HEK293 (cell line): Measurements from ENCODE around the gene YDJC.

Experiments used
- CTCF ChIA-PET: fragments of 350-600 bp; formaldehyde crosslinking; extraction: SDS; loops from one replicate; lab custom pipeline; 2021; ENCODE audit warnings: antibody characterized with exemption; lab: Yijun Ruan, JAX
- POLR2A ChIA-PET: fragments of 300-600 bp; formaldehyde crosslinking; extraction: SDS; loops from one replicate; lab custom pipeline; 2020; ENCODE audit warnings: antibody characterized with exemption, inconsistent platforms; lab: Yijun Ruan, JAX
- H3K27ac ChIP-seq: fragments of 200-500 bp; sonication (Bioruptor generic); 2 replicates; pipeline ENCODE4 v1.5.1; 2014; ENCODE audit warnings: low read depth, low read length, control low read depth, inconsistent platforms; ENCODE audit errors: extremely low read depth
- H3K36me3 ChIP-seq, 2 experiments: fragments of 200-500 bp in 1 of 2; sonication (Bioruptor generic) in 1 of 2; 1 replicate in 1 of 2; 2 replicates in 1 of 2; pipeline ENCODE4 v1.5.1; 2014 to 2017; ENCODE audit warnings: inconsistent platforms in 2 of 2, low read length in 2 of 2; ENCODE audit not compliant: control insufficient read depth in 2 of 2, insufficient read depth in 1 of 2
- H3K4me1 ChIP-seq: fragments of 200-500 bp; sonication (Bioruptor generic); 2 replicates; pipeline ENCODE4 v1.5.1; 2014; ENCODE audit warnings: mild to moderate bottlenecking, low read length, inconsistent platforms; ENCODE audit not compliant: control insufficient read depth, insufficient read depth
- H3K4me3 ChIP-seq: 2 replicates; pipeline ENCODE4 v1.5.1; 2011; ENCODE audit warnings: low read depth, mild to moderate bottlenecking, control low read depth, low read length, moderate library complexity
- H3K9me3 ChIP-seq: fragments of 200-500 bp; sonication (Bioruptor generic); 2 replicates; pipeline ENCODE4 v1.5.1; 2014; ENCODE audit warnings: low read depth, low read length, inconsistent platforms; ENCODE audit not compliant: control insufficient read depth, insufficient read depth
- EGR2 ChIP-seq: fragments of 450-650 bp; formaldehyde crosslinking; IDR thresholded peaks from 2 replicates; pipeline ENCODE4 v1.5.1; 2016; ENCODE audit warnings: low read depth, missing biosample characterization, missing genetic modification characterization
- GLIS1 ChIP-seq: fragments of 450-650 bp; formaldehyde crosslinking; IDR thresholded peaks from 2 replicates; pipeline ENCODE4 v1.5.1; 2016; ENCODE audit warnings: missing biosample characterization, missing genetic modification characterization
- GLIS2 ChIP-seq: fragments of 450-650 bp; formaldehyde crosslinking; IDR thresholded peaks from 2 replicates; pipeline ENCODE4 v1.5.1; 2016; ENCODE audit warnings: missing biosample characterization, missing genetic modification characterization
- KLF16 ChIP-seq: fragments of 450-650 bp; formaldehyde crosslinking; IDR thresholded peaks from 2 replicates; pipeline ENCODE4 v1.5.1; 2017; ENCODE audit warnings: missing biosample characterization, missing genetic modification characterization
- PRDM1 ChIP-seq: fragments of 450-650 bp; formaldehyde crosslinking; IDR thresholded peaks from 2 replicates; pipeline ENCODE4; 2016; ENCODE audit warnings: missing biosample characterization, missing genetic modification characterization
- SP2 ChIP-seq: fragments of 450-650 bp; formaldehyde crosslinking; IDR thresholded peaks from 2 replicates; pipeline ENCODE4 v1.5.1; 2016; ENCODE audit warnings: missing biosample characterization, missing genetic modification characterization
- SP7 ChIP-seq: fragments of 450-650 bp; formaldehyde crosslinking; IDR thresholded peaks from 2 replicates; pipeline ENCODE4 v1.5.1; 2016; ENCODE audit warnings: missing biosample characterization, missing genetic modification characterization
- TRIM28 ChIP-seq: IDR thresholded peaks from 2 replicates; pipeline ENCODE4 v1.6.1; 2011; ENCODE audit warnings: low read length, control low read depth, borderline replicate concordance
- YY1 ChIP-seq: fragments of 450-650 bp; formaldehyde crosslinking; IDR thresholded peaks from 2 replicates; pipeline ENCODE4 v1.5.1; 2018; ENCODE audit warnings: missing biosample characterization, missing genetic modification characterization
- YY2 ChIP-seq: fragments of 450-650 bp; formaldehyde crosslinking; IDR thresholded peaks from 2 replicates; pipeline ENCODE4 v1.5.1; 2016; ENCODE audit warnings: missing biosample characterization, missing genetic modification characterization
- ZBTB21 ChIP-seq: fragments of 450-650 bp; formaldehyde crosslinking; IDR thresholded peaks from 2 replicates; pipeline ENCODE4 v1.5.1; 2017; ENCODE audit warnings: missing biosample characterization, missing genetic modification characterization
- ZFHX2 ChIP-seq: fragments of 450-650 bp; formaldehyde crosslinking; conservative IDR thresholded peaks from 2 replicates; pipeline ENCODE4 v1.5.1; 2016; ENCODE audit warnings: missing biosample characterization, missing genetic modification characterization
- ZNF112 ChIP-seq: fragments of 450-650 bp; formaldehyde crosslinking; IDR thresholded peaks from 2 replicates; pipeline ENCODE4 v1.5.0; 2017; ENCODE audit warnings: missing biosample characterization, missing genetic modification characterization
- ZNF132 ChIP-seq: fragments of 450-650 bp; formaldehyde crosslinking; IDR thresholded peaks from 2 replicates; pipeline ENCODE4 v1.5.1; 2017; ENCODE audit warnings: missing biosample characterization, missing genetic modification characterization, borderline replicate concordance
- ZNF140 ChIP-seq: fragments of 450-650 bp; formaldehyde crosslinking; IDR thresholded peaks from 2 replicates; pipeline ENCODE4 v1.5.1; 2016; ENCODE audit warnings: missing biosample characterization, missing genetic modification characterization
- ZNF211 ChIP-seq: fragments of 450-650 bp; formaldehyde crosslinking; IDR thresholded peaks from 2 replicates; pipeline ENCODE4 v1.5.1; 2016; ENCODE audit warnings: low read depth, missing biosample characterization, missing genetic modification characterization
- ZNF239 ChIP-seq: fragments of 450-650 bp; formaldehyde crosslinking; IDR thresholded peaks from 2 replicates; pipeline ENCODE4 v1.5.1; 2016; ENCODE audit warnings: missing biosample characterization, missing genetic modification characterization
- ZNF248 ChIP-seq: fragments of 450-650 bp; formaldehyde crosslinking; IDR thresholded peaks from 2 replicates; pipeline ENCODE4 v1.5.1; 2017; ENCODE audit warnings: missing biosample characterization, missing genetic modification characterization
- ZNF335 ChIP-seq: fragments of 450-650 bp; formaldehyde crosslinking; conservative IDR thresholded peaks from 2 replicates; pipeline ENCODE4 v1.5.1; 2016; ENCODE audit warnings: missing biosample characterization, missing genetic modification characterization
- ZNF391 ChIP-seq: fragments of 450-650 bp; formaldehyde crosslinking; IDR thresholded peaks from 2 replicates; pipeline ENCODE4 v1.5.1; 2016; ENCODE audit warnings: low read depth, missing biosample characterization, missing genetic modification characterization, borderline replicate concordance
- ZNF501 ChIP-seq: fragments of 450-650 bp; formaldehyde crosslinking; IDR thresholded peaks from 2 replicates; pipeline ENCODE4 v1.5.1; 2016; ENCODE audit warnings: missing biosample characterization, missing genetic modification characterization
- ZNF529 ChIP-seq: fragments of 450-650 bp; formaldehyde crosslinking; IDR thresholded peaks from 2 replicates; pipeline ENCODE4 v1.5.1; 2017; ENCODE audit warnings: missing genetic modification characterization, missing biosample characterization; ENCODE audit not compliant: insufficient replicate concordance
- ZNF560 ChIP-seq: fragments of 450-650 bp; formaldehyde crosslinking; IDR thresholded peaks from 2 replicates; pipeline ENCODE4 v1.5.1; 2017; ENCODE audit warnings: missing biosample characterization, missing genetic modification characterization, borderline replicate concordance
- ZNF571 ChIP-seq: fragments of 450-650 bp; formaldehyde crosslinking; IDR thresholded peaks from 2 replicates; pipeline ENCODE4 v1.5.0; 2017; ENCODE audit warnings: missing biosample characterization, missing genetic modification characterization
- ZNF600 ChIP-seq: fragments of 450-650 bp; formaldehyde crosslinking; IDR thresholded peaks from 2 replicates; pipeline ENCODE4 v1.5.1; 2016; ENCODE audit warnings: missing biosample characterization, missing genetic modification characterization
- ZNF677 ChIP-seq: fragments of 450-650 bp; IDR thresholded peaks from 2 replicates; pipeline ENCODE4 v1.5.0; 2018; ENCODE audit warnings: missing biosample characterization, mild to moderate bottlenecking, missing genetic modification characterization, moderate library complexity
- ZNF768 ChIP-seq: fragments of 450-650 bp; formaldehyde crosslinking; IDR thresholded peaks from 2 replicates; pipeline ENCODE4 v1.5.1; 2018; ENCODE audit warnings: missing biosample characterization, mild to moderate bottlenecking, missing genetic modification characterization
- ZNF837 ChIP-seq: fragments of 450-650 bp; formaldehyde crosslinking; IDR thresholded peaks from 2 replicates; pipeline ENCODE4 v1.5.1; 2016; ENCODE audit warnings: missing biosample characterization, missing genetic modification characterization
- ZNF843 ChIP-seq: fragments of 450-650 bp; formaldehyde crosslinking; IDR thresholded peaks from 2 replicates; pipeline ENCODE4 v1.5.1; 2016; ENCODE audit warnings: missing biosample characterization, missing genetic modification characterization
- TF ChIP-seq, protein P1 (sequence below): fragments of 450-650 bp; formaldehyde crosslinking; IDR thresholded peaks from 2 replicates; pipeline ENCODE4 v1.5.1; 2016; ENCODE audit warnings: missing biosample characterization, missing genetic modification characterization
- TF ChIP-seq, protein P2 (sequence below): fragments of 450-650 bp; formaldehyde crosslinking; IDR thresholded peaks from 2 replicates; pipeline ENCODE4 v1.5.1; 2016; ENCODE audit warnings: missing biosample characterization, missing genetic modification characterization
- TF ChIP-seq, protein P3 (sequence below): fragments of 450-650 bp; formaldehyde crosslinking; IDR thresholded peaks from 2 replicates; pipeline ENCODE4 v1.5.1; 2016; ENCODE audit warnings: missing biosample characterization, missing genetic modification characterization
- TF ChIP-seq, protein P4 (sequence below): fragments of 450-650 bp; formaldehyde crosslinking; IDR thresholded peaks from 2 replicates; pipeline ENCODE4 v1.5.1; 2016; ENCODE audit warnings: missing biosample characterization, missing genetic modification characterization

The YDJC gene

DNA sequence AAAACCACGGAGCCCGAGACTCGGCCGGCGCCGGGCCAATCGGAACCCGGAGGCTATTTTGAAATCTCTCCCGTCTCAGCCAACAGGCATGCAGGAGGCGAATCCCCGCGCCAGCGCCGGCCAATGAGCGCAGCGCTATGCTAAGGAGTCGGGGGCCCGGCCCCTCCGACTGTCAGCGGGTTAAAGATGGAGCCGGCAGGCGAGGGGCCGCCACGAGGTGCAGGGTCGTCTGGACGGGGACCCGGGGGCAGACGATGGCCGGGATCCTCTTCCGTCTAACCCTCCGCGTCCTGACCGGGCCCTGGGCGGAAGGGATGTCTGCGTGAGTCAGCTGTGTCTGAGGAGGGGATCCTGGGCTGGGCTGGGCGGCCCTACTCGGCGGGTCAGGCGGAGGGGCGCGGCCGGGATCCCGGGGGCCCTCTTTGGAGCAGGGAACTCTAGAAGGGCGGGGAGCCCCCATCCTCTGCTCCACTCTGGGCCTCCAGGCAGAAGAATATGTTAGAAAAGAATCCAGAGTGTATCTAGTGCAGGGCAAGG lies 22.3 kb upstream of the YDJC start (continued):
- TF ChIP-seq ZNF211 (tag by site-specific recombination) (no peak), GLIS2 (tag by site-specific recombination) (no peak; the same call in 1 of the 2 replicates), ZNF677 (no peak; the same call in 1 of the 2 replicates), ZNF837 (tag by site-specific recombination) (no peak), KLF16 (tag by site-specific recombination) (peak; percentile 81), ZNF112 (tag by site-specific recombination) (no peak), YY1 (tag by site-specific recombination) (peak; percentile 81), ZNF501 (tag by site-specific recombination) (0 out of 2 replicates have a peak, but pooled peaks have one; percentile 22), ZNF571 (tag by site-specific recombination) (no peak), ZBTB21 (tag by site-specific recombination) (no peak), ZNF140 (tag by site-specific recombination) (no peak), ZNF529 (tag by site-specific recombination) (no peak), YY2 (tag by site-specific recombination) (peak; percentile 72), ZNF335 (tag by site-specific recombination) (peak; percentile 80), ZNF239 (tag by site-specific recombination) (no peak), EGR2 (tag by site-specific recombination) (no peak), ZNF391 (tag by site-specific recombination) (0 out of 2 replicates have a peak, but pooled peaks have one; percentile 39), ZNF560 (no peak), TRIM28 (no peak), ZNF248 (no peak), SP2 (tag by site-specific recombination) (peak; percentile 86)
- TF ChIP-seq, protein P1, sequence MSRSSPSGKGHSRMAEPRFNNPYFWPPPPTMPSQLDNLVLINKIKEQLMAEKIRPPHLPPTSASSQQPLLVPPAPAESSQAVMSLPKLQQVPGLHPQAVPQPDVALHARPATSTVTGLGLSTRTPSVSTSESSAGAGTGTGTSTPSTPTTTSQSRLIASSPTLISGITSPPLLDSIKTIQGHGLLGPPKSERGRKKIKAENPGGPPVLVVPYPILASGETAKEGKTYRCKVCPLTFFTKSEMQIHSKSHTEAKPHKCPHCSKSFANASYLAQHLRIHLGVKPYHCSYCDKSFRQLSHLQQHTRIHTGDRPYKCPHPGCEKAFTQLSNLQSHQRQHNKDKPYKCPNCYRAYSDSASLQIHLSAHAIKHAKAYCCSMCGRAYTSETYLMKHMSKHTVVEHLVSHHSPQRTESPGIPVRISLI: no peak
- TF ChIP-seq, protein P2, sequence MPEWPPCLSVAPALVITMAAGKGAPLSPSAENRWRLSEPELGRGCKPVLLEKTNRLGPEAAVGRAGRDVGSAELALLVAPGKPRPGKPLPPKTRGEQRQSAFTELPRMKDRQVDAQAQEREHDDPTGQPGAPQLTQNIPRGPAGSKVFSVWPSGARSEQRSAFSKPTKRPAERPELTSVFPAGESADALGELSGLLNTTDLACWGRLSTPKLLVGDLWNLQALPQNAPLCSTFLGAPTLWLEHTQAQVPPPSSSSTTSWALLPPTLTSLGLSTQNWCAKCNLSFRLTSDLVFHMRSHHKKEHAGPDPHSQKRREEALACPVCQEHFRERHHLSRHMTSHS (tag by site-specific recombination): no peak
- TF ChIP-seq, protein P3, sequence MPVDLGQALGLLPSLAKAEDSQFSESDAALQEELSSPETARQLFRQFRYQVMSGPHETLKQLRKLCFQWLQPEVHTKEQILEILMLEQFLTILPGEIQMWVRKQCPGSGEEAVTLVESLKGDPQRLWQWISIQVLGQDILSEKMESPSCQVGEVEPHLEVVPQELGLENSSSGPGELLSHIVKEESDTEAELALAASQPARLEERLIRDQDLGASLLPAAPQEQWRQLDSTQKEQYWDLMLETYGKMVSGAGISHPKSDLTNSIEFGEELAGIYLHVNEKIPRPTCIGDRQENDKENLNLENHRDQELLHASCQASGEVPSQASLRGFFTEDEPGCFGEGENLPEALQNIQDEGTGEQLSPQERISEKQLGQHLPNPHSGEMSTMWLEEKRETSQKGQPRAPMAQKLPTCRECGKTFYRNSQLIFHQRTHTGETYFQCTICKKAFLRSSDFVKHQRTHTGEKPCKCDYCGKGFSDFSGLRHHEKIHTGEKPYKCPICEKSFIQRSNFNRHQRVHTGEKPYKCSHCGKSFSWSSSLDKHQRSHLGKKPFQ (tag by site-specific recombination): no peak

DNA sequence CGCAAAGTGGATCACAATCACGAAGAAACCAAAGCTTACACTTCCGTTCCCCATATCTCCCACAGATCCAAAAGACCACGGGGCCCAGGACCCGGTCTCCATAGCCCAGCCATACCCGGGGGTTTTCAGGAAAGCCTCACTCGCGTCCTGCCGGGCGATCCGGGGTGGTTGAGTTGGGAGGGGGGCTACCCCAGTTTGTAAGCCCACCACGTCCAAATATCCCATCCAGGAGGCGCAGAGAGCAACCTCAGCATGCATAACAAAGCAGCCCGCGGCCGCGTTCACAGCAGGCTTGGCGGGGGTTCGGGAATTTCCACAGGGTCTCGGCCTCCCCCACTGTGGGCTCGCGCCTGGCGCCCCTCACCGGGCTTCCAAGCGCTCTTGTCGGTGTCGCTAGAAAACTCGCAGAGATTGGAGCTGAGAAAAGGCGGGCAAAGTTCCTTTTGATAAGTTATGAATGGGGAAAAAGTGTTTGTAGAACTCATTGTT lies 21.7 kb upstream of the YDJC start:
- no peaks in the 10 kb centered on the region for H3K9me3 ChIP-seq
- CTCF ChIA-PET: interaction anchor here (1.0 to 4.8 kb wide), 3 partner anchors 9 to 23 kb away, joined by 3 to 25 read pairs (median 3); partner anchors contain the start of genes CCDC116 and SDF2L1
- peak overlapping the region; percentile 27; the same call in 1 of the 2 replicates for H3K27ac ChIP-seq
- H3K4me1 ChIP-seq: no peaks in the 10 kb centered on the region
- H3K4me3 ChIP-seq: peak overlapping the region; percentile 83
- peaks cover 0 to 40% of the 10 kb centered on the region in 2 experiments; a peak in 2 of 3 replicates for H3K36me3 ChIP-seq
- POLR2A ChIA-PET: interaction anchor here (0.6 to 3.2 kb wide), 4 partner anchors 9 to 61 kb away, joined by 4 to 18 read pairs (median 9); partner anchors contain the start of genes PPIL2 and SDF2L1
- TF ChIP-seq, protein P4, sequence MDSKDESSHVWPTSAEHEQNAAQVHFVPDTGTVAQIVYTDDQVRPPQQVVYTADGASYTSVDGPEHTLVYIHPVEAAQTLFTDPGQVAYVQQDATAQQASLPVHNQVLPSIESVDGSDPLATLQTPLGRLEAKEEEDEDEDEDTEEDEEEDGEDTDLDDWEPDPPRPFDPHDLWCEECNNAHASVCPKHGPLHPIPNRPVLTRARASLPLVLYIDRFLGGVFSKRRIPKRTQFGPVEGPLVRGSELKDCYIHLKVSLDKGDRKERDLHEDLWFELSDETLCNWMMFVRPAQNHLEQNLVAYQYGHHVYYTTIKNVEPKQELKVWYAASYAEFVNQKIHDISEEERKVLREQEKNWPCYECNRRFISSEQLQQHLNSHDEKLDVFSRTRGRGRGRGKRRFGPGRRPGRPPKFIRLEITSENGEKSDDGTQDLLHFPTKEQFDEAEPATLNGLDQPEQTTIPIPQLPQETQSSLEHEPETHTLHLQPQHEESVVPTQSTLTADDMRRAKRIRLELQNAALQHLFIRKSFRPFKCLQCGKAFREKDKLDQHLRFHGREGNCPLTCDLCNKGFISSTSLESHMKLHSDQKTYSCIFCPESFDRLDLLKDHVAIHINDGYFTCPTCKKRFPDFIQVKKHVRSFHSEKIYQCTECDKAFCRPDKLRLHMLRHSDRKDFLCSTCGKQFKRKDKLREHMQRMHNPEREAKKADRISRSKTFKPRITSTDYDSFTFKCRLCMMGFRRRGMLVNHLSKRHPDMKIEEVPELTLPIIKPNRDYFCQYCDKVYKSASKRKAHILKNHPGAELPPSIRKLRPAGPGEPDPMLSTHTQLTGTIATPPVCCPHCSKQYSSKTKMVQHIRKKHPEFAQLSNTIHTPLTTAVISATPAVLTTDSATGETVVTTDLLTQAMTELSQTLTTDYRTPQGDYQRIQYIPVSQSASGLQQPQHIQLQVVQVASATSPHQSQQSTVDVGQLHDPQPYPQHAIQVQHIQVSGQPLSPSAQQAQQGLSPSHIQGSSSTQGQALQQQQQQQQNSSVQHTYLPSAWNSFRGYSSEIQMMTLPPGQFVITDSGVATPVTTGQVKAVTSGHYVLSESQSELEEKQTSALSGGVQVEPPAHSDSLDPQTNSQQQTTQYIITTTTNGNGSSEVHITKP: peak; percentile 48; the same call in 1 of the 2 replicates
- TF ChIP-seq ZNF132 (tag by site-specific recombination): no peak
- no peak for TF ChIP-seq ZFHX2 (tag by site-specific recombination)
- TF ChIP-seq ZNF768 (tag by site-specific recombination): no peak
- TF ChIP-seq ZNF843: no peak
- 0 out of 2 replicates have a peak, but pooled peaks have one; percentile 6 for TF ChIP-seq SP7 (tag by site-specific recombination)
- peak; percentile 74 for TF ChIP-seq GLIS1 (tag by site-specific recombination)
- TF ChIP-seq PRDM1 (tag by site-specific recombination): no peak
- TF ChIP-seq ZNF600 (tag by site-specific recombination): peak; percentile 66
